HG03039 (cell line): ENCODE results near the gene ARRB1.

Experiments used
- ATAC-seq: cut with Tn5 transposase; IDR thresholded peaks from one replicate; pipeline ENCODE4 v1.9.1; 2021; ENCODE audit warnings: mild to moderate bottlenecking, moderate library complexity; ENCODE audit not compliant: unreplicated experiment

Gene ARRB1

DNA sequence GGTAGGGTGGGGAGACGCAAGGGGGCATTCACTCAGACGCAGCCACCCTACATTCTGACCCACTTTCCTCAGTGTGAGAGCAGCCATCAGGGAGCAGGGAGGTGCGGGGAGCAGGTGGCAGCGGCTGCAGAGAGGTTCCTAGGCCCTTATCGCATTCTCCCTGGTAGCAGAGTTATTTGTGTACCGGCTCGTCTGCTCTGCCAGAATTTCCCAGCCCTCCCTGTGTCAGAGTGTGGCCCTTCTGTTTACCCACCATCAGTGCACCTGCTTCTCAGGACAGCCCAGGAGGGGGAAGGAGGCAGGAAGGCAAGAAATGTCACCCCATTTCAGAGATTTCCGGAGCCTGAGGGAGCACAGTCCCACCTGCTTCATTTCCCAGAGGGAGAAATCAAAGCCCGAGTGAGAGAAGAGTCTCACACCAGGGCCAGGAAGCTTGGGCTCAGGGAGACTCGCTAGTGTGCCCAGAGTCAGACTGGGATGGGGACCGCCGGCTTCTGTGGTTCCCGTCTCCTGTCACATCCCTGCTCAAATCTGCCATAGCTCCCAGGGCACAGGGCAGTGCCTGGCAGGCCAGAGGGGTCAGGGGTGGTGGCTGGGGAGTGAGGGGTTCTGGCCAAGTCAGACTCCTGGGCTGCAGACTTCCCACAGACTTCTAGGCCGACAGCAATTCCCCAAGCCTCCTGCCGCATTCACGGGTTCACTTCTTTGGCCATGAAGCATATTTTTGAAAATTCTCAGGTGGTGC, 49.7 kb downstream of the ARRB1 start:
- ATAC-seq = no peak

DNA sequence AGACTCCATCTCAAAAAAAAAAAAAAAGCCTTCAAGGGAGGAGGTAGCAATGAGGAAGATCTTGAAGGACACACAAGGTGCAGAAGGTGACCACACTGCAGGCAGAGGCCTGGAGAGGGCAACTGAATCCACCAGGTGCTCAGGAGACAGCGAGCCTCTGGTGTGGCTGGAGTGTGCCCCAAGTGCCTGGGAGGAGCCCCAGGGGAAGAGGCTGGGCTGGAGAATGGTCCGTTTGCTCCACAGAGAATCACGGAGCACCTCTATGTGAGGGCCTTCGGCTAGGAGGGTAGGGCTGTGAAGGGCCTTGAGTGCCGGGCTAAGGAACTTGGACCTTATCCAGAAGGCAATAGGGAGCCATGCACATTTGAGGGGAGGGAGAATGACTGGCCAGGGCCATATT, 50.3 kb downstream of the ARRB1 start:
- ATAC-seq = no peak

DNA sequence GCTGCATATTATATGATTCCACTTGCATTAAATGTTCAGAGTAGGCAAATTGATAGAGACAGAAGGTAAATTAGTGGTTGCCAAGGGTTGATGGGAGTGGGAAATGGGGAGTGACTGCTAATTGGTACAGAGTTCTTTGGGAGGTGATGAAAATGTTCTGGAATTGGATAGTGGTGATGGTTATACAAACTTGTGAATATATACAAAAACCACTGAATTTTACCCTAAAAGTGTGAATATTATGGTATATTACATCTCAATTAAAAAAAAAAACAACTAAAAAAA, 52.5 kb downstream of the ARRB1 start:
- no peak for ATAC-seq

DNA sequence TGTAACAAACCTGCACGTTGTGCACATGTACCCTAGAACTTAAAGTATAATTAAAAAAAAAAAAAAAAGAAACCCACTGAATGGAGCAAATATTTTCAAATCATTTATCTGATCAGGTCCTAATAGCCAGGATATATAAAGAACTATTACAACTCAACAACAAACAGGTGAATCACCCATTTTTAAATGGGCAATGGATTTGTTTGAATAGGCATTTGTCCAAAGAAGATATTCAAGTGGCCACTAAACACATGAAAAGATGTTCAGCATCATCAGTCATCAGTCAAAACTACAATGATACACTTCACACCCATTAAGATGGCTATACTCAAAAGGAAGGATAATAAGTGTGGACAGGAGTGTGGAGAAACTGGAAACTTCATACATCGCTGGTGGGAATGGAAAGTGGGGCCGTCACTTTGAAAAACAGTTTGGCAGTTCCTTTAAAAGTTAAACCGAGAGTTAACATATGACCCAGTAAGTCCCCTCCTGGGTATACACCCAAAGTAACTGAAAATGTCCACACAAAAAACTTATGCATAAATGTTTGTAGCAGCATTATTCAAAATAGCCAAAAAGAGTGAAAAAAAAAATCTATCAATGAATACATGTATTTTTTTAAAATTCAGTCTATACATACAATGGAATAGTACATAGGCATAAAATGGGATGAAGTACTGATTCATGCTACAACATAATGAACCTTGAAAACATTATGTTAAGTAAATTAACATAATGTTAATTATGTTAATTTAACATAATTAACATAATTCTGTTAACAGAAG, 53.1 kb downstream of the ARRB1 start:
- ATAC-seq = no peak

DNA sequence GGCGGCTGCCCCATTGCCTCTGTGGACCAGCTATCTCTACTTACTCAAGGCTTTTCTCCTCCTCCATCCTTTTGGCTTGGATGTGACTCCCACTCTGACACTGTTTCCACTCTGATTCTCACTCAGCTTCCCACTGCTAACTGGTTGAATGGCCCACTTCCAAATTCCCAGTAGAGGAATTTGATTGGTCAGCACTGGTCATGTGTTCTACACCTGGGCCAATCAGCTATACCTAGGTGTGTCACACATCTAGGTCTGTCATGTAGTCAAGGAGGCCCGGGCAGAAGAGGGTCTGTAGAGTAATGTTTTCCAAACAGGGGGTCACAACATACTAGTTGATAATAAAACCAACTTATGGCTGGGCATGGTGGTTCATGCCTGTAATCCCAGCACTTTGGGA, 57.6 kb downstream of the ARRB1 start:
- no peak for ATAC-seq

DNA sequence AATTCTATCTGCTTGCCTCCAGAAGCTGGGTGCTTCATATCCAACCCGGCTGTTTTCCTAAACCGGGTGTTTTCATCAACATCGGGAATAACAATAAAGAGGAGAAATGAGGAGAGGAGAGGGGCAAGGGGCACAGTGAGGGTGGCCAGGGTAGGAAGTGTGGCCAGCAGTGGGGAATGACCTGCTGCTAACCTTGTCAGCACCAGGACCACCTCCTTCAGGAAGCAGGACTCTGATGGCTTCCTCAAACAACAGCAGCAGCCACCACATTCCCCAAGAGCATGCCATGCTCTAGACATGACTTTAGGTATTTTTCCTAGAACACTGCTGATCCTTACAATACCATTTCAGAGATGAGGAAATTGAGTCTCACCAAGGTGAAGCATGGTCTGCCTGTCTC, 58.5 kb downstream of the ARRB1 start:
- ATAC-seq = no peak

DNA sequence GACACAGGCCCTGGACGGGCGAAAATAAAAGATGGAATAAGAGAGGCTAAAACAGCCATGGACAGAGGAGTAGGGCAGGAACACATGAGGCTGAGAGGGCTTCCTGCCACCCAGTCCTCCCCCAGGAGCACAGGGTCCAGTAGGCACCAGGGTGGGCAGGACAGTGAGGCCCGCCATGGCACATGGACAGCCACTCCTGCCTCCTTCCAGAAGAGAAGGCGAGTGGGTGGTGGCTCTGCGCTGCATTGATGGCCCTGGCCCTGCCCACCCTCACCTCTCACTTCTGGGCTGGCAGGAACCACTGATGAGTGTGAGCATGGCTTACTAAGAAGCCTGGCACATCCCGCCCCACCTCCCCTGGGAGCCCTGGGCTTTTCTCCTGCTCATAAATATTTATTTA, 59.7 kb downstream of the ARRB1 start:
- ATAC-seq = no peak

DNA sequence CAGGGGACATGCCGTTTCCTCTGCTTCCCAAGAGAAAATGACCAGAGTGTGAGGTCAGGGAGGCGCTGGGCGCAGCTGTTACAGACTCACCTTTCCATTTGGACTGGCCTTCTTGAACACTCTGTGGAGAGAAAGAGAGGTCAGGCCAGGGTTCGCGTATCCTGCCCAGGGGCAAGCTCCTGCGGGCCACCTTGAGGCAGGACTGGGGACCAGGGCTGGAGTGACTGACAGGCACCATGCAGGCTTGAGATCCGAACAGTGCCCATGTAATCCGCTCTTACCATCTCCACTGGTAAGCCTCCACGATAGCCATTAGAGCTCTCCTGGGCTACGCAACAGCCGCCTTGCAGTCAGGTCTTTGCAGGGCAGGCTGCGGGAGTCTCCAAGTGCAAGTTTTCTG, 61.5 kb downstream of the ARRB1 start:
- ATAC-seq = no peak

DNA sequence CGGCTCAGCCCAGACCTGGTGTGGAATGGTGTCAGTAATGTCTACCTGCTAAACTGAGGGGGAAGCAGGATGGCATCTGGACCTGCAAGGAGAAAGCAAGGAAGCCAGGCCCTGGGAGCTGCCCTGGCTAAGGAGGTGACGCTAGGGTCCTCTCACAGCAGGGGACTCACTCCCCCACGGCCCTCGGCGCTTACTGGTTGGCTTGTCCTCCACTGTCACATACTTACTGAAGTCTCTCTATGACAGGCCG, 62.0 kb downstream of the ARRB1 start:
- ATAC-seq = no peak

DNA sequence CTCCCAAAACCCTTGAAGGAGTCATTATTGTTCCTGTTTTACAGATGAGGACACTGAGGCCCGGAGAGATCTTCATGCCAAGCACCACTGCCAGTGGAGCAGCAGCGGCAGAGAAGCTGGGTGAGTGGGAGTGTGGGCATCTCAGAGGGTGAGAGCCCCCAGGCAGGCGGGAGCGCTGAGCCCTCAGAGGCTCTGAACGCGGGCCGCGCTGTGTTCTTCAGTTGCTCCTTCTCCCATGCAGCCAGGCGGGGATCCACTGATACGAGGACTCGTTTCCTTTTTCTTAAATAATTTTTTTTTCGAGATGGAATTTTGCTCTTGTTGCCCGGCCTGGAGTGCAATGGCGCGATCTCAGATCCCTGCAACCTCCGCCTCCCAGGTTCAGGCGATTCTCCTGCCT, 63.9 kb downstream of the ARRB1 start:
- no peak for ATAC-seq

DNA sequence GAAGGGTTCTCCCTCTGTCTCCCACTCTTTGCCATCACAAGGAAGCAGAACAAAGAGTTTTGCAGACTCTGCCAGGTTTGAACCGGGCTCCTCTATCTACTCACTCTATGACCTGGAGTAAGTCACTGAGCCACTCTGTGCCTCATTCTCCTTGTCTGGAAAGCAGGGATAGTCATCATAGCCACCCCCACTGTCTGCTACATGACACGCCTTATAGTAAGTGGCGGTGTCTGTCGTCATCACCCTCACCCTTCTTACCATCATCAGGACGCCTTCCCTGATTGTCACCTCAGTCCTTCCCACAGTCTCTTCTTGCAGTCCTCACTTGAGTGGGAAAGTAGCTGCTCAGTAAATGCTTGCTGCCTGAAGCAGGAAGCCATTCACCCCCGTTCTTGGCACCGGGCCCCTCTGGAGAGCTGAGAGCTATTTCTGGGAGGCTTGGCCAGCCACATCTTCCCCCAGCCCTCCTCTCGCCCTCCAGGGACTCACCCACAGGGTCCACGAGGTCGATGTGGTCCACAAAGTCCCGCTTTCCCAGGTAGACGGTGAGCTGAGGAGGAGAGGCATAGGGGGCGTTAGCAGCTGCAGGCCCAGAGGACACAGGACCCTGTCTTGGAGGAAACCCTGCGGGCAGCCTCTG, 64.5 kb downstream of the ARRB1 start:
- ATAC-seq = no peak

DNA sequence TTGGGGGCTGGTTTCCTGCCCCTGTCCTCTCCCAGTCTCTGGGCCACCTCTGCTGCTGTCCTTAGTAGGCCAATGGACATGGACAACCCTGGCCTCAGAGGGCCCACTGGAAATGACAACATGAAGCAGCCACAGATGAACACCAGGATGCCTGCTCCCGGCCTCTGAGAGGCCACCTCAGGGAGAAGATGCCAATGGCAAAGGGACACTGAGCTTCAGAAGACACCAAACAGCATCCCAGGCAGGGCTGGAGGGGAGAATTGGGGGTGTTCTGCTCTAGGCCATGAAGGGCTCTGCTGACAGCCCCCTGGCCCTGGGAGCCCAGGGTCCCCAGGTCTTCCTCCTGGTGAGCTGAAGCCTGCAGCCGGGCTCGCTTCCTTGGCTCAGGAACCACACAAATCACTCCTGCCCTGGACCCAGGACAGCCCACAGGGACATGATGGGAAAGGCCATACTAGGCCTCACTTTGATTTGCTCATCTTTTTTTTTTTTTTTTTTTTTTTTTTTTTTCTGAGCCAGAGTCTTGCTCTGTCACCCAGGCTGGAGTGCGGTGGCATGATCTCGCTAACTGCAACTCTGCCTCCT, 65.6 kb downstream of the ARRB1 start:
- no peak for ATAC-seq

DNA sequence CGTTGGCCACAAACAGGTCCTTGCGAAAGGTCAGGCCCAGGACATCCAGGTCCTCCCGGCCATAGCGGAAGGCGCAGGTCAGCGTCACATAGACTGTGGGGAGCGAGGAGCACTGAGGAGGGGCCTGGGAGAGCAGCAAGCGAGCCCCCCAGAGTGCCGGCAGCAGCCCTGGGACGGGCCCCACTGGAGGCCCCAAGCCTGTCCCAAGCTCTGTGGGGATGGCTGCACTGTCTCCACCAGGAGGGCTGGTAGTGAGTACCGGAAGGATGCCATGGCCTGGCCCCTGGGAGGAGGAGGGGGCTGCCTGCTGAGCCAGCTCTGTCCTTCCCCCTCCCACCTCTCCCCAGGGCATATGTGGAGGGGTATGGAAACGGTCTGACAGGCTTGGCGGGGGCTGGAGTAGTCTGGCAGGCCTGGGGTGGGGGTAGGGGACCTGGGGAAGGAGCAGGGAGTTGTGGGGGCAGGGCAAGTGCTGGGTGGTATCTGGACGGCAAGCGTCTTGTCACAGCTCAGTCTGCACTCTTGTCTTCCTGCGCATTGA, 68.0 kb downstream of the ARRB1 start:
- no peak for ATAC-seq

DNA sequence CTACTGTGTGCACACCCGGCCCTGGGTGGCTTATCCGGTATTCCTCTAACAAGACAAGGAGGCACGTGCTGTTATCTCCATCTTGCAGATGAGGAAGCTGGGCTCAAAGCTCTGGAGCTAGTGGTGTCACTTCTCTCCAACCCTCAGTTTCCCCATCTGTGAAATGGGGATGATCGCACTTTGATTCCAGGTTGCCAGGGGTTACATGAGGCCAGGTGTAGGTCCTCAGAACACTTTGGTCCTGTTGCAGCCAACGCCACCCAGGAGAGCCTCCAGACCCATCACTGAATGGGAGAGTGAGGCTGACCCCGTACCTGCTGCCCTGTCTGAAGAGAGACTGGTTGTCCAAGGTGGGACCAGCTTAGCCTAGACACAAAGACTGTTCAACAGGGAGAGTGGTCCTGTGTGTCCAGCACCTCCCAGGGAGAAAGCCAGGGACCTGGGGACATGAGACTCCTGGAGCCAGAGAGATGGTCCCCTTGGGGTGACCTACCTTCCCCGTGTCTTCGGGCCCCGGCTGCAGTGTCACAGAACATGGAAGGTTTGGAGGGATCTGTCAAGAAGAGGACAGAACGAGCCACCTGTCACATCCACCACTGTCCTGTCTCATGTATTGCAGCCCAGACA, 69.9 kb downstream of the ARRB1 start:
- ATAC-seq = no peak

DNA sequence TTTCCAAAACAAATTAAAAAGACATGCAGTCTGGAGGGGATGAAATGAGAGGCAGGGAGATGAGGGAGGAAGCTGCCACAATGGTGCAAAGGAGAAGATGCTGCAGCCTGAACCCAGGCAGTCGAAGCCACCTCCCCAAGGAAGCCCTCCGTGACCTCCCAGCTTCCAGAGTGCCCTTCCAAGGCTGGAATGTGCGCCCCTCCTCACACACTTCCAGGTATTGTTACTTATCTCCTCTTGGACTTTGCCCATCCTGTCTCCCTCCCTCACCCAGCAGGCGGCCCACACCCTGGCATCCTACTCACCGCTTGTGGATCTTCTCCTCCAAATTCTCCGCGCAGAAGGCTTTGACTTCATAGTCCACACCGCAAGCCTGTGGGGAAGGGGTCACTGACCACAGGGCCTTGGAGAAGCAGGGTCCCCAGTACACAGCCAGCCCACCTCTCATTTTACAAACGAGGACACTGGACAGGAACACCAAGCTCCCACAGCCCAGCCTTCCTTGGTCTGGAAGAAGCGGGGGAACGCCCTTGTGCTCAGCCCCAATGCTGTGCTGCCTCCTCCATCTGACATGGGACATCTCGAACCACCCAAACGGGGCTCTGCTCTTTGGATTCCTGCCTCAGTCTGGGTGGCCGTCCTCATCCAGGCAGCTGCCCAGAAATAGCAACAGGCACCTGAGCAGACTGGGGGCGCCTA, 70.5 kb downstream of the ARRB1 start:
- ATAC-seq = no peak

DNA sequence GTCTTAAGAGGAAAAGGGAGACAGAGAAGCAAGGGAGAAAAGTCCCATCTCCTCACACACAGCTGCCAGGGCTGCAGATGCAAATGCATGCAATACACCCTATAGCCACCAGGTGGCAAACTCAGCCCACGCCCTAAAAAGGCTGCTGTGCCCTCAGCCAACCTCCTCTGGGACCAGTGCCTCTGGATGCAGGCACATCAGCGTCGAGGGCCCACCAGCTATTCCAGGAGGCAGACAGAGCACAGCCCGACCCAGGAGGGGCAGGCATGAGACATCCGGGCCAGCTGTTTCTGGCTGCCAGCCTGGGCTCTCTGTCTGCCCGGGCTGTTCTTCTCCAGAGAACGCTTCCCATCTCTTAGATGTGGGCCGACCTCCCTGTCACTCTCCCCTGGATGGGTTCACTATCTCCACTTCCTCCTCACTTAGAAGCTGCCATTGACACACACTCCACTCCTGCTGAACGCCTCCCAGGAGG, 71.2 kb downstream of the ARRB1 start:
- no peak for ATAC-seq

DNA sequence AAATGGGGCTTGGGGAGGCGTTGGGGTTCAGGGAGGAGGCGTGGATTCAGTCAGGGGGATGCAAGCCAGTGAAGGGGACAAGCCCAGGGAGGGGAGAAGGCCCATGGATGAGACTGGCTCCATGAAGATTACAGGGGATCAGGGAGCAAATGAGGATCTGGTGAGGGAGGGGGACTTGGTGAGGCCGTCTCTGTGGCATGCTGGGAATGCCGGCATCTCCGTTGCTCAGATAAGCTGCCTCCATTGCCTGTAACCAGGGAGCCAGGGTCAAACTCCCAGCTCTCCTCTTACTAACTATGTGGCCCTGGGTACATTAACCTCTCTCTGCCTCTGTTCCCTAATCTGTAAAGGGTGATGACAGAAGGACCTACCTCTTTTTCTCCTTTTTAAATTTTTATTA, 72.2 kb downstream of the ARRB1 start:
- no peak for ATAC-seq

DNA sequence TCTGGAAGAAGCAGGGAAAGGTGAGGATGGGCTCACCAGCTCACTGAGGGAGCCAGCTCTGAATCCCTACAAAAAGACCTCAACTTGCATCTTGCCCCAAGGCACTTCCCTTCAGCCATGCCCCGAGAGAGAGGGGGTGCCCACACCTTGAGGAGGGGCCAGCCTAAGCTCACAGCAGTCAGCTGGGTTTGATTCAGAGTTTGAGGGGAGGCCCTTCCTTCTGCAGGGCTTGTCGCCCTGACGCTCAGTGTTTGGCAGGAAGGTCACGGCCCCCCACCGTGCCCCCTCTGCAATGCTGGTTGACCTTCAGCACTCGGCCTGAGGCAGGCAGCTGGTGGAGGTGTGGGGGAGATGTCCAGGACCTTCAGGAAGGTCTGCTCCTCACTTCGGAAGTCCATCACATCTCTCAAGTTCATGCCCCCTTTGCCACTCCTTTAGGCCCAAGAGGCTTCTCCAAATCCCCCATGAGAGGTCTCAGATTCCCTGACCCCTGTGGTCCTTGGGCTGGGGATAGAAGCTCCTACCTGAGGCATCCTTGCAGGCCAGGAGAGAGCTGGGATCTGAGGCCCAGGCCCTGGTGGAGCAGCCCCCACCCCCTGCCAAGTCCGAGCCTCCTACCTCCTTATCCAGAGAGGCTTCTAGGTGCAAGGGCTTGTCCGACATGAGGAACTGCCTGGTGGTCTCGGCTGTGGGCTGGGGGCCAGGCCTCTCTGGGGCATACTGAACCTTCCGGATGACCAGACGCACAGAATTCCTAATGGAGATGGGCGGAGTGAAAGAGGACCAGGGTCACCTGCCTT, 73.3 kb downstream of the ARRB1 start:
- ATAC-seq = no peak

DNA sequence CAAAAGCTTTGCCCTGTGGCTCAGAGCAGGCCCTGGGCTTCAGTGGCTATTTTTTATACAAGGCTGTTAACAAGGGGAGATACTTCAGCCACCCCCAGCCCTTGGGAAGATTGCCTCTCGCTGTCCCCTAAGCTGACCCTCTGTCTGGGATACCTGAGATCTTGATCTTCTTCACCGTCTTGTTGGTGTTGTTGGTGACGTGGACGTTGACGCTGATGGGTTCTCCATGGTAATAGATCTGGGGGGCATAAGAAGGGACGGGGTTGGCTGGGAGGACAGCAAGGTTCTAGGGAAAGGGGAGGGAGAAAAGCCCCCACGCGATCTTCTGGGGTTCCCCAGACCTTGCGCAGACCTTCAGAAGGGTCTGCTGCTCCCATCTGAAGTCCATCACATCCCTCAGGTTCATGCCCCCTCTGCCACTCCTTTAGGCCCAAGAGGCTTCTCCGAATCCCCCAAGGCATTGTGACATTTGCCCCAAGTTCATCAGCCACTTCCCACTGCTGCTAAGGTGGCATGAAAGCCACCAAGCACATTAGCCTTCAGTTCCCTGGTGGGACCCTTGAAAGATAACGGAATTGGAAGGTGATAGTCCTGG, 74.2 kb downstream of the ARRB1 start:
- no peak for ATAC-seq

DNA sequence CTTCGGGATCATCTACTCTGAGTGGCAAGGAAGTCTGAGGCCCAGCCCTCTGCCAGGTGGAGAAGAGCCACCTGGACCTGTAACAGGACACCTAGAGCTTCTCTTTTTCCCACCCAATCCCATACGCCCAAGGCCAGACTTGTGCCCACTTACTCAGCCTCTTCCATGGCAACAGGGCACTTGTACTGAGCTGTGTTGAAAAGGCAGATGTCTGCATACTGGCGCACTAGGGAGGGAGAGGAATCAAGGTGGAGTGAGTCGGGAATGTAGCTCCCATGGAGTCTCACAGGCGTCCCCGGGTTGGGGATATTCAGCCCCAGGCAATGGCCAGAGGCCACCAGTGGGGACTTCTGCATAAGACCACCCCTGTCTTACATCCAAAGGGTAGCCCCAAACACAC, 74.8 kb downstream of the ARRB1 start:
- no peak for ATAC-seq
